Measurements from ENCODE around the gene NSA2.

DNA sequence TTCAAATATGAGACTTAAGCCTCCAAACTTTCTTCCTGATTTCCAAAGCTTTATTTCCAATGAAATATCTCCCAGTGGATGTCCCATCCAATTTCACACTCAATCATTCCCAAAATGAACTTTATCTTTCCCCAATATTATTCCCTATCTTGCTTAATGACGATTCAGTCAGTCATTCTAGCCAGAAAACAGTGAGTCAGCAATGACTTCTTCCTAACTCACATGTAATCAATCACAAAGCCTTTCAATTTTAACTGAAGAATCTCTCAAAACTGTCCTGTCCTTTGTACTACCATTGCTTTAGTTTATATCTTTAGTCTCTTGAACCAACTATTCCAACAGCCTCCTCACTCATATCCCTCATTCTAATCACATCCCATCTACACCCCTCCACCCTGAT, 34.9 kb downstream of the NSA2 start:
- TF ChIP-seq, protein P1, sequence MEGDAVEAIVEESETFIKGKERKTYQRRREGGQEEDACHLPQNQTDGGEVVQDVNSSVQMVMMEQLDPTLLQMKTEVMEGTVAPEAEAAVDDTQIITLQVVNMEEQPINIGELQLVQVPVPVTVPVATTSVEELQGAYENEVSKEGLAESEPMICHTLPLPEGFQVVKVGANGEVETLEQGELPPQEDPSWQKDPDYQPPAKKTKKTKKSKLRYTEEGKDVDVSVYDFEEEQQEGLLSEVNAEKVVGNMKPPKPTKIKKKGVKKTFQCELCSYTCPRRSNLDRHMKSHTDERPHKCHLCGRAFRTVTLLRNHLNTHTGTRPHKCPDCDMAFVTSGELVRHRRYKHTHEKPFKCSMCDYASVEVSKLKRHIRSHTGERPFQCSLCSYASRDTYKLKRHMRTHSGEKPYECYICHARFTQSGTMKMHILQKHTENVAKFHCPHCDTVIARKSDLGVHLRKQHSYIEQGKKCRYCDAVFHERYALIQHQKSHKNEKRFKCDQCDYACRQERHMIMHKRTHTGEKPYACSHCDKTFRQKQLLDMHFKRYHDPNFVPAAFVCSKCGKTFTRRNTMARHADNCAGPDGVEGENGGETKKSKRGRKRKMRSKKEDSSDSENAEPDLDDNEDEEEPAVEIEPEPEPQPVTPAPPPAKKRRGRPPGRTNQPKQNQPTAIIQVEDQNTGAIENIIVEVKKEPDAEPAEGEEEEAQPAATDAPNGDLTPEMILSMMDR (IDR thresholded peaks at IDR 0.05; ENCODE audit: low read depth, low read length, poor library complexity, severe bottlenecking) = no peak
- TF ChIP-seq EZH2phosphoT487 (IDR thresholded peaks at IDR 0.05; ENCODE audit: borderline replicate concordance, low read length) = no peak

Measured in DOHH2 (cell line).